H7 (cell line): ENCODE measurements around the gene NUP153. TPM values are rescaled to one million over a fixed set of nuclear protein-coding genes. Genes with fewer than 3 reads are reported as not detected.

Experiments used
- DNase-seq: peaks from one replicate; pipeline ENCODE4 v3.0.0; 2012
- H3K27me3 ChIP-seq: 2 replicates; pipeline ENCODE4 v1.6.0; 2011; ENCODE audit warnings: mild to moderate bottlenecking, low read length; ENCODE audit not compliant: control insufficient read depth, insufficient read depth
- H3K36me3 ChIP-seq: replicated peaks from 2 replicates; pipeline ENCODE4 v1.5.1; 2011; ENCODE audit warnings: low read length; ENCODE audit not compliant: control insufficient read depth, insufficient read depth
- H3K4me3 ChIP-seq: 2 replicates; pipeline ENCODE4 v1.5.1; 2011; ENCODE audit warnings: low read depth, mild to moderate bottlenecking, control low read depth, low read length, moderate library complexity; ENCODE audit not compliant: insufficient read depth
- total RNA-seq: library from RNA; depleted of rRNA; stranded (reverse); fragments of >200 nt; shearing (Covaris generic); gene quantifications from 2 replicates; pipeline ENCODE4 v1.2.3, GENCODE V29; 2014

NUP153 gene
- total RNA-seq, 1 experiment from 2014 or later: 48.0 TPM

GRCh38 chr6:17656644-17657043 lies 50.1 kb downstream of the NUP153 start:
- DNase-seq: no peak
- no peak overlapping the region for H3K4me3 ChIP-seq
- peaks cover 11% of the 10 kb centered on the region for H3K36me3 ChIP-seq
- no peaks in the 10 kb centered on the region for H3K27me3 ChIP-seq

GRCh38 chr6:17656092-17656491 lies 50.6 kb downstream of the NUP153 start:
- no peak for DNase-seq
- H3K36me3 ChIP-seq: peaks cover 6% of the 10 kb centered on the region

GRCh38 chr6:17653198-17653882 lies 53.4 kb downstream of the NUP153 start:
- DNase-seq: no peak
- no peak overlapping the region for H3K4me3 ChIP-seq
- H3K27me3 ChIP-seq: no peaks in the 10 kb centered on the region
- H3K36me3 ChIP-seq: peaks cover 6% of the 10 kb centered on the region

More at GRCh38 chr6:17656092-17656491, 50.6 kb downstream of the NUP153 start:
- Histone ChIP-seq H3K4me3 (no peak overlapping the region), H3K27me3 (no peaks in the 10 kb centered on the region)

GRCh38 chr6:17650656-17651309 lies 55.9 kb downstream of the NUP153 start:
- Histone ChIP-seq H3K27me3 (no peaks in the 10 kb centered on the region), H3K36me3 (peaks cover 8% of the 10 kb centered on the region), H3K4me3 (no peak overlapping the region)
- DNase-seq: no peak

GRCh38 chr6:17648745-17649144 lies 58.0 kb downstream of the NUP153 start:
- no peak for DNase-seq
- Histone ChIP-seq H3K27me3 (no peaks in the 10 kb centered on the region), H3K4me3 (no peak overlapping the region), H3K36me3 (peaks cover 12% of the 10 kb centered on the region)

GRCh38 chr6:17640477-17640917 lies 66.2 kb downstream of the NUP153 start:
- peaks cover 16% of the 10 kb centered on the region for H3K36me3 ChIP-seq

GRCh38 chr6:17638212-17638715 lies 68.5 kb downstream of the NUP153 start:
- H3K36me3 ChIP-seq: peaks cover 14% of the 10 kb centered on the region
- no peaks in the 10 kb centered on the region for H3K27me3 ChIP-seq
- DNase-seq: no peak
- H3K4me3 ChIP-seq: no peak overlapping the region

More at GRCh38 chr6:17640477-17640917, 66.2 kb downstream of the NUP153 start:
- no peak for DNase-seq
- no peak overlapping the region for H3K4me3 ChIP-seq
- no peaks in the 10 kb centered on the region for H3K27me3 ChIP-seq

GRCh38 chr6:17635568-17635967 lies 71.2 kb downstream of the NUP153 start:
- DNase-seq: no peak
- Histone ChIP-seq H3K36me3 (peaks cover 15% of the 10 kb centered on the region), H3K4me3 (no peak overlapping the region), H3K27me3 (no peaks in the 10 kb centered on the region)

- DNase-seq: no peak
- Histone ChIP-seq H3K4me3 (no peak overlapping the region), H3K27me3 (no peaks in the 10 kb centered on the region), H3K36me3 (peaks cover 16% of the 10 kb centered on the region)
Measured at GRCh38 chr6:17633465-17634188, 73.1 kb downstream of the NUP153 start.

- DNase-seq: no peak
- H3K27me3 ChIP-seq: no peaks in the 10 kb centered on the region
- H3K36me3 ChIP-seq: peaks cover 20% of the 10 kb centered on the region
- H3K4me3 ChIP-seq: no peak overlapping the region
Measured at GRCh38 chr6:17632934-17633333, 73.8 kb downstream of the NUP153 start.

GRCh38 chr6:17630511-17631073 lies 76.1 kb downstream of the NUP153 start:
- H3K27me3 ChIP-seq: no peaks in the 10 kb centered on the region
- H3K36me3 ChIP-seq: peaks cover 19% of the 10 kb centered on the region
- DNase-seq: no peak
- no peak overlapping the region for H3K4me3 ChIP-seq

GRCh38 chr6:17629824-17630510 lies 76.8 kb downstream of the NUP153 start:
- no peak for DNase-seq
- Histone ChIP-seq H3K36me3 (peaks cover 23% of the 10 kb centered on the region), H3K4me3 (no peak overlapping the region), H3K27me3 (no peaks in the 10 kb centered on the region)

- DNase-seq: no peak
- Histone ChIP-seq H3K27me3 (no peaks in the 10 kb centered on the region), H3K4me3 (no peak overlapping the region), H3K36me3 (peaks cover 28% of the 10 kb centered on the region)
Measured at GRCh38 chr6:17628873-17629272, 77.9 kb downstream of the NUP153 start.

GRCh38 chr6:17624396-17624795 lies 82.3 kb downstream of the NUP153 start:
- no peaks in the 10 kb centered on the region for H3K27me3 ChIP-seq
- no peak for DNase-seq
- H3K36me3 ChIP-seq: peaks cover 26% of the 10 kb centered on the region
- H3K4me3 ChIP-seq: no peak overlapping the region
